GM10248 (cell line): ENCODE measurements around the gene ARHGAP20.

Source experiments
- CTCF ChIA-PET: fragments of 300-600 bp; sonication (Branson Sonifier 250); formaldehyde crosslinking; extraction: SDS; loops from one replicate; lab custom pipeline; 2021; ENCODE audit warnings: antibody characterized with exemption; lab: Yijun Ruan, JAX
- POLR2A ChIA-PET: fragments of 350-650 bp; sonication (Branson Sonifier 250); formaldehyde crosslinking; extraction: SDS; loops from one replicate; lab custom pipeline; 2020; ENCODE audit warnings: antibody characterized with exemption; lab: Yijun Ruan, JAX
- DNase-seq: peaks from one replicate; pipeline ENCODE4 v3.0.0; 2012; ENCODE audit errors: extremely low spot score
- TF ChIP-seq, protein P1 (sequence below): IDR thresholded peaks from 2 replicates; pipeline ENCODE4 v1.5.1; 2012; ENCODE audit warnings: mild to moderate bottlenecking, low read depth; ENCODE audit errors: extremely low read depth, missing control alignments, control extremely low read depth

ARHGAP20 gene

GRCh38 chr11:110565357-110566336 is 146.6 kb downstream of the ARHGAP20 start:
- POLR2A ChIA-PET, result no interaction called here

GRCh38 chr11:110564676-110565356 is 147.4 kb downstream of the ARHGAP20 start:
- DNase-seq, result no peak
- CTCF ChIA-PET, result no interaction called here
- TF ChIP-seq, protein P1, sequence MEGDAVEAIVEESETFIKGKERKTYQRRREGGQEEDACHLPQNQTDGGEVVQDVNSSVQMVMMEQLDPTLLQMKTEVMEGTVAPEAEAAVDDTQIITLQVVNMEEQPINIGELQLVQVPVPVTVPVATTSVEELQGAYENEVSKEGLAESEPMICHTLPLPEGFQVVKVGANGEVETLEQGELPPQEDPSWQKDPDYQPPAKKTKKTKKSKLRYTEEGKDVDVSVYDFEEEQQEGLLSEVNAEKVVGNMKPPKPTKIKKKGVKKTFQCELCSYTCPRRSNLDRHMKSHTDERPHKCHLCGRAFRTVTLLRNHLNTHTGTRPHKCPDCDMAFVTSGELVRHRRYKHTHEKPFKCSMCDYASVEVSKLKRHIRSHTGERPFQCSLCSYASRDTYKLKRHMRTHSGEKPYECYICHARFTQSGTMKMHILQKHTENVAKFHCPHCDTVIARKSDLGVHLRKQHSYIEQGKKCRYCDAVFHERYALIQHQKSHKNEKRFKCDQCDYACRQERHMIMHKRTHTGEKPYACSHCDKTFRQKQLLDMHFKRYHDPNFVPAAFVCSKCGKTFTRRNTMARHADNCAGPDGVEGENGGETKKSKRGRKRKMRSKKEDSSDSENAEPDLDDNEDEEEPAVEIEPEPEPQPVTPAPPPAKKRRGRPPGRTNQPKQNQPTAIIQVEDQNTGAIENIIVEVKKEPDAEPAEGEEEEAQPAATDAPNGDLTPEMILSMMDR, result no peak
- POLR2A ChIA-PET, result no interaction called here

More at GRCh38 chr11:110565357-110566336, 146.6 kb downstream of the ARHGAP20 start:
- CTCF ChIA-PET, result no interaction called here
- no peak for DNase-seq
- TF ChIP-seq, protein P1, result no peak

- CTCF ChIA-PET, result interaction anchor here (0.8 kb wide), 1 partner anchor 61 kb away, joined by 3 read pairs; no protein-coding TSS in a partner anchor
- TF ChIP-seq, protein P1, result no peak
- POLR2A ChIA-PET, result no interaction called here
- DNase-seq, result no peak
These were observed 167.5 kb downstream of the ARHGAP20 start for GRCh38 chr11:110544779-110545178.

- ChIA-PET POLR2A (no interaction called here), CTCF (no interaction called here)
- DNase-seq, result no peak
- TF ChIP-seq, protein P1, result no peak
These were observed 174.1 kb downstream of the ARHGAP20 start for GRCh38 chr11:110538154-110538553.

- TF ChIP-seq, protein P1, result no peak
- no peak for DNase-seq
- POLR2A ChIA-PET, result no interaction called here
- CTCF ChIA-PET, result no interaction called here
These were observed 181.1 kb downstream of the ARHGAP20 start for GRCh38 chr11:110530900-110531741.

- no peak for DNase-seq
- POLR2A ChIA-PET, result no interaction called here
- TF ChIP-seq, protein P1, result peak; percentile 37
- CTCF ChIA-PET, result interaction anchor here (1.0 kb wide), 1 partner anchor 8 kb away, joined by 3 read pairs; no protein-coding TSS in a partner anchor
These were observed 183.2 kb downstream of the ARHGAP20 start for GRCh38 chr11:110529043-110529442.
